WTC11 (cell line): ENCODE results near the gene MESP2. TPM values are rescaled to one million over a fixed set of nuclear protein-coding genes. Genes with fewer than 3 reads are reported as not detected.

ENCODE experiments used
- ATAC-seq: fragments of 200-7000 bp; cut with Tn5 transposase; 2 replicates; pipeline ENCODE4 v1.10.0; 2021; ENCODE audit warnings: mild to moderate bottlenecking, moderate library complexity
- CTCF ChIA-PET: fragments of 300-600 bp; sonication (Branson Sonifier 250); formaldehyde crosslinking; loops from one replicate; lab custom pipeline; 2021; ENCODE audit warnings: antibody characterized with exemption; lab: Charles Lee
- POLR2A ChIA-PET: fragments of 350-600 bp; sonication (Branson Sonifier 250); formaldehyde crosslinking; loops from one replicate; lab custom pipeline; 2021; ENCODE audit warnings: antibody characterized with exemption; lab: Charles Lee
- DNase-seq: peaks from one replicate; pipeline ENCODE4 v3.0.0; 2021; ENCODE audit warnings: low spot score
- H3K27ac Mint-ChIP-seq: 2 replicates; pipeline ENCODE4 v1.8.0; 2021; ENCODE audit warnings: mixed read lengths
- H3K27me3 Mint-ChIP-seq: 2 replicates; pipeline ENCODE4 v1.8.0; 2021; ENCODE audit warnings: low read depth, mild to moderate bottlenecking, moderate library complexity, mixed read lengths
- H3K36me3 Mint-ChIP-seq: 2 replicates; pipeline ENCODE4 v1.8.0; 2021; ENCODE audit warnings: mixed read lengths
- H3K4me1 Mint-ChIP-seq: 2 replicates; pipeline ENCODE4 v1.8.0; 2022; ENCODE audit warnings: mixed read lengths
- H3K4me3 Mint-ChIP-seq: 2 replicates; pipeline ENCODE4 v1.8.0; 2021; ENCODE audit warnings: mild to moderate bottlenecking, moderate library complexity, mixed read lengths
- H3K9me3 Mint-ChIP-seq: 2 replicates; pipeline ENCODE4 v1.8.0; 2021; ENCODE audit warnings: mixed read lengths
- AFF4 ChIP-seq: sonication (generic); formaldehyde crosslinking; IDR thresholded peaks from 2 replicates; pipeline ENCODE4 v1.8.1; 2023; ENCODE audit warnings: mild to moderate bottlenecking, missing genetic modification reagents, borderline replicate concordance
- AR ChIP-seq: fragments of 250-450 bp; sonication (Bioruptor Pico); IDR thresholded peaks from 2 replicates; pipeline ENCODE4 v1.9.0; 2021; ENCODE audit warnings: mild to moderate bottlenecking
- CBFB ChIP-seq: sonication (generic); formaldehyde crosslinking; IDR thresholded peaks from 2 replicates; pipeline ENCODE4 v1.8.1; 2022; ENCODE audit warnings: mild to moderate bottlenecking, low read depth, missing genetic modification reagents
- E2F1 ChIP-seq: sonication (generic); formaldehyde crosslinking; IDR thresholded peaks from 2 replicates; pipeline ENCODE4 v1.8.0; 2022; ENCODE audit warnings: mild to moderate bottlenecking, missing genetic modification reagents
- E2F4 ChIP-seq: sonication (generic); formaldehyde crosslinking; IDR thresholded peaks from 2 replicates; pipeline ENCODE4 v1.8.1; 2022; ENCODE audit warnings: low read depth, mild to moderate bottlenecking, moderate library complexity, missing genetic modification reagents, borderline replicate concordance
- EMX1 ChIP-seq: fragments of 250-450 bp; sonication (Bioruptor Pico); IDR thresholded peaks from 2 replicates; pipeline ENCODE4 v1.8.0; 2021; ENCODE audit warnings: mild to moderate bottlenecking
- ERG ChIP-seq: fragments of 250-450 bp; sonication (Bioruptor Pico); IDR thresholded peaks from 2 replicates; pipeline ENCODE4 v1.8.0; 2021; ENCODE audit warnings: mild to moderate bottlenecking
- FOXJ3 ChIP-seq: sonication (generic); formaldehyde crosslinking; IDR thresholded peaks from 2 replicates; pipeline ENCODE4 v1.9.0; 2021; ENCODE audit warnings: missing genetic modification reagents, mild to moderate bottlenecking, borderline replicate concordance
- GRHL2 ChIP-seq: fragments of 250-450 bp; sonication (Bioruptor Pico); IDR thresholded peaks from 2 replicates; pipeline ENCODE4 v1.8.0; 2022; ENCODE audit warnings: mild to moderate bottlenecking, moderate library complexity; ENCODE audit not compliant: insufficient replicate concordance, severe bottlenecking
- KAT7 ChIP-seq: sonication (generic); formaldehyde crosslinking; IDR thresholded peaks from 2 replicates; pipeline ENCODE4 v1.8.1; 2023; ENCODE audit warnings: missing genetic modification reagents, mild to moderate bottlenecking, borderline replicate concordance
- MYBL2 ChIP-seq: sonication (generic); formaldehyde crosslinking; IDR thresholded peaks from 2 replicates; pipeline ENCODE4 v1.8.1; 2023; ENCODE audit warnings: mild to moderate bottlenecking, moderate library complexity, missing genetic modification reagents
- NFE2L1 ChIP-seq: sonication (generic); formaldehyde crosslinking; IDR thresholded peaks from 2 replicates; pipeline ENCODE4 v1.8.1; 2023; ENCODE audit warnings: missing genetic modification reagents
- NR3C1 ChIP-seq: sonication (generic); formaldehyde crosslinking; conservative IDR thresholded peaks from 2 replicates; pipeline ENCODE4 v1.8.1; 2023; ENCODE audit warnings: low read depth, mild to moderate bottlenecking, missing genetic modification reagents
- SMAD3 ChIP-seq: sonication (generic); formaldehyde crosslinking; IDR thresholded peaks from 2 replicates; pipeline ENCODE4 v1.8.0; 2022; ENCODE audit warnings: missing genetic modification reagents, mild to moderate bottlenecking, borderline replicate concordance
- TCF7 ChIP-seq: sonication (generic); formaldehyde crosslinking; IDR thresholded peaks from 2 replicates; pipeline ENCODE4 v1.8.0; 2022; ENCODE audit warnings: mild to moderate bottlenecking, low read depth, missing genetic modification reagents, moderate library complexity
- TEAD4 ChIP-seq: sonication (generic); formaldehyde crosslinking; IDR thresholded peaks from 2 replicates; pipeline ENCODE4 v1.8.0; 2022; ENCODE audit warnings: mild to moderate bottlenecking, missing genetic modification reagents
- ZMAT4 ChIP-seq: fragments of 250-450 bp; sonication (Bioruptor Pico); IDR thresholded peaks from 2 replicates; pipeline ENCODE4 v1.9.0; 2021; ENCODE audit warnings: mild to moderate bottlenecking
- total RNA-seq: library from RNA; stranded (reverse); gene quantifications from 3 replicates; pipeline ENCODE4 v1.2.3, GENCODE V29; 2021
- TF ChIP-seq, protein P1 (sequence below): sonication (generic); formaldehyde crosslinking; IDR thresholded peaks from 2 replicates; pipeline ENCODE4 v1.8.1; 2023; ENCODE audit warnings: mild to moderate bottlenecking, missing genetic modification reagents
- TF ChIP-seq, protein P2 (sequence below): fragments of 250-450 bp; sonication (Bioruptor Pico); IDR thresholded peaks from 2 replicates; pipeline ENCODE4 v2.1.2; 2022; ENCODE audit warnings: mild to moderate bottlenecking, moderate library complexity

The MESP2 gene
- total RNA-seq, 1 experiment from 2014 or later: 0.68 TPM

- no peak for TF ChIP-seq AR
- peak; percentile 91 for TF ChIP-seq MYBL2 (CRISPR knock-in tag)
- peak; percentile 73; the same call in 1 of the 2 replicates for TF ChIP-seq E2F4 (CRISPR knock-in tag)
- peak; percentile 96 for TF ChIP-seq E2F1 (CRISPR knock-in tag)
- no peak for TF ChIP-seq ZMAT4 (CRISPR knock-in tag)
- TF ChIP-seq GRHL2 (CRISPR knock-in tag): no peak
- TF ChIP-seq, protein P1, sequence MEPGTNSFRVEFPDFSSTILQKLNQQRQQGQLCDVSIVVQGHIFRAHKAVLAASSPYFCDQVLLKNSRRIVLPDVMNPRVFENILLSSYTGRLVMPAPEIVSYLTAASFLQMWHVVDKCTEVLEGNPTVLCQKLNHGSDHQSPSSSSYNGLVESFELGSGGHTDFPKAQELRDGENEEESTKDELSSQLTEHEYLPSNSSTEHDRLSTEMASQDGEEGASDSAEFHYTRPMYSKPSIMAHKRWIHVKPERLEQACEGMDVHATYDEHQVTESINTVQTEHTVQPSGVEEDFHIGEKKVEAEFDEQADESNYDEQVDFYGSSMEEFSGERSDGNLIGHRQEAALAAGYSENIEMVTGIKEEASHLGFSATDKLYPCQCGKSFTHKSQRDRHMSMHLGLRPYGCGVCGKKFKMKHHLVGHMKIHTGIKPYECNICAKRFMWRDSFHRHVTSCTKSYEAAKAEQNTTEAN (CRISPR knock-in tag): peak; percentile 82; the same call in 1 of the 2 replicates
- no peak for TF ChIP-seq EMX1 (CRISPR knock-in tag)
- TF ChIP-seq AFF4: peak; percentile 98; the same call in 1 of the 2 replicates
- TF ChIP-seq TCF7 (CRISPR knock-in tag): no peak; the same call in 1 of the 2 replicates
- peak; percentile 71; the same call in 1 of the 2 replicates for TF ChIP-seq CBFB (CRISPR knock-in tag)
- TF ChIP-seq FOXJ3 (CRISPR knock-in tag): no peak
Measured at GRCh38 chr15:89776274-89777072, at the start of gene MESP2 (continued).

- Mint-ChIP-seq H3K9me3 (peaks cover 11% of the 10 kb centered on the region), H3K4me1 (no peaks in the 10 kb centered on the region), H3K27me3 (no peaks in the 10 kb centered on the region; the same call in 1 of the 2 replicates), H3K36me3 (no peaks in the 10 kb centered on the region), H3K27ac (no peak overlapping the region), H3K4me3 (no peak overlapping the region)
- ATAC-seq (no peak), DNase-seq (no peak)
- ChIA-PET CTCF (interaction anchor here (0.8 to 2.0 kb wide), 4 partner anchors 12 to 243 kb away, joined by 3 to 7 read pairs (median 3); no protein-coding TSS in a partner anchor), POLR2A (no interaction called here)
- TF ChIP-seq SMAD3 (CRISPR knock-in tag) (no peak), TCF7 (CRISPR knock-in tag) (no peak), TEAD4 (no peak), KAT7 (CRISPR knock-in tag) (no peak), ERG (CRISPR knock-in tag) (no peak), NFE2L1 (CRISPR knock-in tag) (no peak), NR3C1 (CRISPR knock-in tag) (no peak)
- TF ChIP-seq, protein P2, sequence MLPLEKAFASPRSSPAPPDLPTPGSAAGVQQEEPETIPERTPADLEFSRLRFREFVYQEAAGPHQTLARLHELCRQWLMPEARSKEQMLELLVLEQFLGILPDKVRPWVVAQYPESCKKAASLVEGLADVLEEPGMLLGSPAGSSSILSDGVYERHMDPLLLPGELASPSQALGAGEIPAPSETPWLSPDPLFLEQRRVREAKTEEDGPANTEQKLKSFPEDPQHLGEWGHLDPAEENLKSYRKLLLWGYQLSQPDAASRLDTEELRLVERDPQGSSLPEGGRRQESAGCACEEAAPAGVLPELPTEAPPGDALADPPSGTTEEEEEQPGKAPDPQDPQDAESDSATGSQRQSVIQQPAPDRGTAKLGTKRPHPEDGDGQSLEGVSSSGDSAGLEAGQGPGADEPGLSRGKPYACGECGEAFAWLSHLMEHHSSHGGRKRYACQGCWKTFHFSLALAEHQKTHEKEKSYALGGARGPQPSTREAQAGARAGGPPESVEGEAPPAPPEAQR (CRISPR knock-in tag): no peak
Measured at GRCh38 chr15:89728254-89728653, 47.9 kb upstream of the MESP2 start.
